HTR-8/SVneo (cell line): ENCODE data around the gene MOG.

Experiments
- DNase-seq: peaks from one replicate; pipeline ENCODE4 v3.0.0; 2011; ENCODE audit warnings: low spot score, mixed read lengths; ENCODE audit not compliant: insufficient read length
- FAIRE-seq: peaks from 2 replicates; lab custom pipeline; 2011; peaks lifted over from hg19 to GRCh38; lab: Jason Lieb, UNC

Gene MOG

GRCh38 chr6:29673161-29673560 is 16.3 kb downstream of the MOG start:
- FAIRE-seq (no peak), DNase-seq (no peak)

DNA sequence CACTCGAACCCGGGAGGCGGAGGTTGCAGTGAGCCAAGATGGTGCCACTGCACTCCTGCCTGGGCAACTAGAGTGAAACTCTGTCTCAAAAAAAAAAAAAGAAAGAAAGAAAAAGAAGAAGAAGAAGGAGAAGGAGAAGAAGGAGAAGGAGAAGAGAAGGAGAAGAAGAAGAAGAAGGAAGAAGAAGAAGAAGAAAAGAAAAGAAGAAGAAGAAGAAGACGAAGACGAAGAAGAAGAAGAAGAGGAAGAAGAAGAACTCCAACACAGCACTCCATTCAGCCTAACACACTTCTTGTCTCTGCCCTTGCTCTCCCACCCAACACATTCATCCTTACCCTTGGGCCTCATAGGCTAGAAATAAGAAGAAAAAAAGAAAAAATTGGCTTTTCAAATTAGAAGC is 17.1 kb downstream of the MOG start:
- FAIRE-seq = no peak
- no peak for DNase-seq

DNA sequence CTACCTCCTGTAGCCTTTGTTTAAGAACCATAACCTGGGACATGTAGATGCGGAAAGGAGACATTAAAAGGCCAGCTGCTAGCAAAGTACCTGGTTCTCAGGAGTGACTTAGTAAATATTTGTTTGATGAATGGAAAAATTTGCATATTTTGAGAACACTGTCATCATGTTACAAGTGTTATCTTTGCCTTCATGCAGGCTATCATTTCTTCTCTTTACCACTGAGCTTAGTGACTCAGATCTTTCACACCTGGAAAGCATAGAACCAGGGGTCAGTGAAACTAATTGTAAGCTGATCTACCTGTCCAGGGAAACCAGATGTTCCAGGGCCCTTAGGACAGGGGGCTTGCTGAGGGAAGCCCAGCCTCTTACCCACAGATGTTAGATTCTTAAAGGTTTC is 18.7 kb downstream of the MOG start:
- FAIRE-seq (no peak), DNase-seq (no peak)

- FAIRE-seq = no peak
Observed at GRCh38 chr6:29676981-29677601, 20.2 kb downstream of the MOG start.

GRCh38 chr6:29678114-29678513 is 21.2 kb downstream of the MOG start:
- peak; percentile 63 for FAIRE-seq
- no peak for DNase-seq

More at GRCh38 chr6:29676981-29677601, 20.2 kb downstream of the MOG start:
- DNase-seq = peak; percentile 32

- no peak for DNase-seq
- FAIRE-seq = no peak
Observed at GRCh38 chr6:29679962-29680361, 23.1 kb downstream of the MOG start.

- no peak for DNase-seq
- no peak for FAIRE-seq
Observed at GRCh38 chr6:29680416-29680815, 23.5 kb downstream of the MOG start.

DNA sequence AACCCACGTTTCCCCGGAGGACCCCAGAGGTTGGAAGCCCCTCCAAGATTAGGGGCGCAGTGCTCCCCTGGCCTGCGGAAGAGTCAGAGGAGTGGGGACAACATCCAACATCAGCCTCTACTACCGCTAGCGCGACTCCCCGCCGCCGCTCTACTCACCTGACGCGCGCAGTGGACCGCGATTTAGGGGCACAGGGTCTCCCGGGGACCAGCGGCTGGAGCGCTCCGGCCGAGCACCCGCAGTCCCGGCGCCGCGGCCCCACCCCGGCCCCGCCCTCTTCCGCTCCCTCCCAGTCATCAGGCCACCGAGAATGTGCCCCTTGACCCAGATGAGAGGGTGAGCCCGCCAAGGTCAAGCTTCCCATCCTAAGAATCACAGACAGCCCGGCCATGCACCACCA is 24.0 kb downstream of the MOG start, which contains the start of gene ZFP57:
Gene ZFP57, minus strand, starts transcription at position 249 of the 400 bp plus-strand sequence. CDS start 4,149 bp downstream, outside the sequence.
- no peak for DNase-seq
- FAIRE-seq = no peak

GRCh38 chr6:29681811-29682210 is 24.9 kb downstream of the MOG start:
- no peak for FAIRE-seq
- no peak for DNase-seq

GRCh38 chr6:29685718-29686326 is 28.9 kb downstream of the MOG start:
- FAIRE-seq = no peak

DNA sequence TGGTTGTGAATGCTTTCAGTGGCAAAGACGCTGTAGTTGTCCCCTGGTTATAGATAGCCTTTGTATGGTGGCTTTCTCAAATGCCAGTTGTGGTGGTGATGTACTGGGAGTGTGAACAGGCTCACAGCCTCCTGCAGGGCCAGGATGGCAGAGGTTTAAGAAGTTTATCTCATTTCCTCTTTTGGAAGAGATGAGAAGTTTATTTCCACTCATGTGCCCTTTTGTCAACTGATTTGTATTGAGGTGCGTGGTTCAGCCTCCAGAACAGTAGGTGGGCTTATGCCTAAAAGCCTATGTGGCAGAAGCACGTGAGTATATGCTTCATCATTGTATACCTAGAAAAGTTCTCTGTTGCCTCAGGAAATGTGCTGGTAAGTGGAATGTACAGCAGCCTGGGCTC is 37.7 kb downstream of the MOG start:
- no peak for FAIRE-seq

More at GRCh38 chr6:29685718-29686326, 28.9 kb downstream of the MOG start:
- no peak for DNase-seq

GRCh38 chr6:29696147-29697125 is 39.5 kb downstream of the MOG start:
- no peak for FAIRE-seq
- peak; percentile 39 for DNase-seq

More for the DNA sequence above, 37.7 kb downstream of the MOG start:
- no peak for DNase-seq

DNA sequence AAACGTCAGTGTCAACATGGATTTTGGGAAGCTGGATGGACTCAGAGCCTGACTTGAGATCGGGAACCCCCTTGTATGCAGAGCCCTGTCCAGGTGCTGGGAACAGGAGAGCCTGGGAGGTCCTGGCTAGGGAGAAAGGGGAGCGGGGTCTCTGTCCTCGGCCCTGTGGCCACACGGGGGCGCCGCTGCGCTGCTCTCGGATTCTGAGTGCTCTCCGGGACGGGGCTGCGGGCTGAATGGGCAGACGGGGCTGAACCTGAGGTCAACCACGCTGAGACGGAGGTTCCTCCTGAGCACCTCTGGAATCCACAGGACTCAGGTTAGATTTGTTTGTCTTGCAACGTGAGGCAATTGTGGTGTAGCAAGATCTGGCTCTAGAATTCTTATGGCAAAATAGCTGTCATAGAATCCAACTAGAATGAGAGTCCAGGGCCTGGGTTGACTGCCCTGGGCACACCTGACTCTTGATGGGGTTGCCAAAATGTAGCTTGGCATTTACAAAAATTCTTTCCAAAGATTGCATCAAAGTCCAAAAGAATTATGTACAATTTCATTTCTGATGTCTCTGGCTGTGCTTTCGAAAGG is 45.7 kb downstream of the MOG start:
- FAIRE-seq (no peak), DNase-seq (peak; percentile 66)

DNA sequence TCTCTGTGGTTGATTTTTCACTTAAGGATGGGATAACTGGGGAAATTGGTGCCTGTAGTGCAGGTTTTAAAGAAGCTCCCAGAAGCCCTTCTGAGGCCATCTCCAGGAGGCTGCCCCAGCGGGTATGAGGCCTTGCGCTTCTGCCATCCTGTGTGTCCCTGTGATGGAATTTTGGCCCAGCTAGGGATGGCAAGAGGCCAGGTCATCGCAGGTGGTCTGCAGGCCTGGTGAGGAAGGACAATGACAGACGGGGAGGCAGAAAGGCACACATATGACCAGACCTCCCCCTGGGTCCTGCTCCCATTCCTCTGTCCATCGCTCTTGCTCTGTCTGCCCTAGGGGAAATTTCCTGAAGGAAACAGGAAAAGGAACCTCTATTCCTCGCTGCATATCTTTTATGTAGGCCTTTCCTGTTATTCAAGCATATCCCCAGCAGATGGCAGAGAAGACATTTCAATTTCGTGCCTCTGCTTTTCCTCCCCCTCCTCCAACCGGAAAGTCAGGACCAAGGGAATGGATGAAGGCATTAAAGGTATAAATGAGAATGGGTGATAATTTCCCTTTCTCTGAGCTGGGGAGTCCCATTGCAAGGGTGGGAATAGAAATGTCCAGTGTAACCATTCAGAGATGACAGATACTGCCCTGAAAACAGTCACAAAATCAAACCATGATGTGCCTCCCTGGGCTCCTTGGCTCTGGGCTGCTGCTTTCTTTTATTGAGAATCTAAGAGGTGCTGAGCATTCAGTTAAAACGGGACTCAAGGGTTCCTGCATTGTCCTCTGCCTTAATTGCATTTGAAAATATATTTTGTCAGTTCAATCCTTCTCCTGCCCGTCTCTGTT is 48.7 kb downstream of the MOG start:
- peak; percentile 60 for DNase-seq
- FAIRE-seq = peak; percentile 28

DNA sequence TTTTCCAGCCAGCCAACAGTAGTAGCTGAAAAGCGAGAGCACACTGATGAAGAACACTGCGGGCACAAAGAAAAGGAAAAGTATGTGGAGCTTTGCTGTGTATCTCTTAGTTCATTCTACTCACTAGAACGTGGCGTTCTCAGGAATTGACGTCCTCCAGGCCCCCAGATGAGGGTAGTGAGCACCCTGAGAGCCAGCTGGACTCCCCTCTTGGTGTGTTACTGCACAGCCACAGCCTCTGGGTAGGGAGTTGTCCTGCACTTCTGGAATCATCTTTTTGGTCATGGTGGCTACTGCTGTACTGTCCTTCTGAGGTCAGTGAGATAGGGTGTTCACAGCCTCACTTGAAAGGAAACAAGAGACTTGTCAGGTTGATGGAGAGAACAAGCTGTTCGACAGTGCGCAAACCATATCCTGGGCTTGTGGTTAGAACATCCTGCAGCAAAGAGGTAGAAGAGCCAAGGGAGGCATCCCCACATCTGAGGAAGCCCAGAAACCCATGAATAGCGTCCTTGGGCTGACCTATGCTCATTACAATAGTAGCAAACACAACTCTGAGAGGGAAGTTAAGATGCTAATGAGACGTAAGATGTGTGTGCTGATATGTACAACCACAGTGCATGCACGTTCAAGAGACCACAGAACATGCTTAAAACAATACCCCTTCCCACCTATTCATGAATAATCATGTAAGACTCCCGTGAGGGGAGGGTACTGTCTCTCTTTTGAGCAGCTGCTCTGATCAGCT is 51.7 kb downstream of the MOG start:
- FAIRE-seq = peak; percentile 20
- no peak for DNase-seq

GRCh38 chr6:29709188-29709587 is 52.3 kb downstream of the MOG start:
- DNase-seq (no peak), FAIRE-seq (no peak)

- FAIRE-seq (no peak), DNase-seq (no peak)
Observed at GRCh38 chr6:29710281-29710941, 53.5 kb downstream of the MOG start.

DNA sequence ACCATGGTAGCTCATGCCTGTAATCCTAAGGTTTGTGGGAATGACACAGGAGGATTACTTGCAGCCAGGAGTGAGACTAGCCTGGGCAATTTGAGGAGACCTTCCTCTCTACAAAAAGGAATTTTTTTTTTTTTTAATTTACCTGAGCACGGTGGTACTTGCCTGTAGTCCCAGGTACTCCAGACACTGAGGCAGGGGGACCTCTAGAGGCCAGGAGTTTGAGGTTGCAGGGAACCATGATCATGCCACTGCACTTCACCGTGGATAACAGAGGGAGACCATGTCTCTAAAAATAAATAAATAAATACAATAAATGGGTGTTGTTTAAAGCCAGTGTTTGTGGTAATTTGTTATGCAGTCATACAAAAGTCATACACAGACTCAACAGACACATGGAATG is 64.0 kb downstream of the MOG start:
- FAIRE-seq = no peak
- no peak for DNase-seq
